HG03439 (cell line): ENCODE data around the gene AATF.

Source experiments
- ATAC-seq: cut with Tn5 transposase; IDR thresholded peaks from one replicate; pipeline ENCODE4 v1.9.1; 2021; ENCODE audit warnings: mild to moderate bottlenecking, moderate library complexity; ENCODE audit not compliant: unreplicated experiment

Gene AATF

DNA sequence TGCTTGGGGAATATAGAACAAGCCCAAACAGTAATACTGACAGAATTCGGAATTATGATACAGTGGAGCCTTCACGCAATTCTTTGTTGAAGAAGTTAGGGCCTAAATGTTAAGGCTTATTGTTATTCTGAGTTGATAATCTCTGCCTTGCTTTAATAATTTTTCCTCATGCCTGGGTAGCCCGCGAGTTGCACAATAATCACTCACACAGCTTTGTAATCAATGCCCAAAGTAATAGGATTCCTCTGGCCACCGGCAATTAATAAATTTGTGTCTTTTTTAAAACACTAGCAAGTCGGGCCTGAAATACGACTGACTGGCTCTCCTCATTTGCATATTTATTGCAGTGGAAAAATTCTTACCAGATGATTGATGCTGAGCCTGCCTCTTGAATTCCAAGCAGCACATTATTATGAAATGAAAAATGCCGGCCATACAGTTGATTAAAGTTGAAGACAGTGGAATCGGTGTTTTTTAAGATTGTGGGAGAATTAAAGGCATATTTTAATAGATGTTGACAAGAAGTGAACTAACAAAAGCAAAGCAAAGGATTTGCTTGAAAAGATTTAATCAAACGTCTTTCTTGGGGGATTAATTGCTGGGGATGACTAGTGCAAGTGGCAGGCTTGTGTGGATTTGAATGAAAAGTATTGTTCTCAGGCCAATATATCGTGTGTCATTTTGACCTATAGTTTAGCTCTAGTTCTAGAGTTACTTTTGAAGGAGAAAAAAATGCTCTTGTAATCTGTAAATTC lies 30.2 kb downstream of the AATF start:
- no peak for ATAC-seq

DNA sequence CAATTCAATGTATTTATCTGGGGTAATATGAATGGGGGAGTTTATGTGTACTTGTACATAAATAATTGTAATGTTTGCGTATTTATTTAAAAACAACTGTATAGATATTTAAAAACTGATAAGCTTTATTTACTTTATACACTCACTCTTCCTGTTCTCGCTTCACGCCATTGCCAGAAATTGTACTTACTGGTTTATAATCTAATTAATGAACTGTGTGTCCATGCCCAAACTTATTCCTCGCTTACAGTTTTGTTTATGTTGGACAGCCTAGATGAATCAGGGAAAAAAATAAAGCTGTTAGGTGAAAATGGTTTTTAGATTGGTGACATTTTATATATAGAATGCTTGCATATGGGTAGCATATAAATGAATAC lies 30.8 kb downstream of the AATF start:
- no peak for ATAC-seq

DNA sequence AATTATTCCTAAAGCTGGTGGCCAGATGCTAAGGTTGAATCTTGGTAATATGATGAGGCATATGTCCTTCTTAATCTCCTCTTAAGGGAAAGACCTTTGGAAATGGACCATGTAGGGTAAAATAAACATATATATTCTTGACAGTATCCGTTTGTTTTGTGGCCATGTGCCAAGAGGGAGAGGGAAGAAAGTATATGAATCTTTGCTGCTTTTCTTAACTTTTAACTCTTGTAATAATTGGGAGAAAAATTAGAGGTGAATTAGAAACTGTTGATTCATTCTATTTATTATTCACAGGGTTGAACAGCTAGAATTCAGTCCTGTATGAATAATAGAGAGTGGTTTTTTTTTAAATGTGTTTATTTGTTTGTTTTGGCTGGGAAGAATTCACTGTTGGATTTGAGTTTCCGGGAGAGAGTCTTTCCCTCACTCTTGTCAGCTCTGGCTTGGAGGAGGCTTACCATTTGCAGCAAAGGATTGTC lies 31.6 kb downstream of the AATF start:
- ATAC-seq: no peak

GRCh38 chr17:36983618-36984017 lies 34.9 kb downstream of the AATF start:
- no peak for ATAC-seq

DNA sequence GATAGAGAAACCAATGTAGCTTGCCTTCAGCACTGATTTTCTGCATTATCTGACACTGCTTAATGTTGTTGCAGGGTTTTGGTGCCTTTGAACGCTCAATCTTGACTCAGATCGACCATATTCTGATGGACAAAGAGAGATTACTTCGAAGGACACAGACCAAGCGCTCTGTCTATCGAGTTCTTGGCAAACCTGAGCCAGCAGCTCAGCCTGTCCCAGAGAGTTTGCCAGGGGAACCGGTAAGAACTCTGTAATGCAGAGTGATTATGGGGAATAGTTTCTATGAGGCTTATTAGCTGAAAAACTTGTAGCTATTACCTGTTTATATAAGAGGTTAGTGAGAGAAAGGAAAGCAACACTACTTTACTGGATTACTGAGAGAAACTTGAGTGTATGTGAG lies 40.4 kb downstream of the AATF start:
- ATAC-seq: no peak

GRCh38 chr17:36992701-36993100 lies 43.9 kb downstream of the AATF start:
- ATAC-seq: no peak

GRCh38 chr17:36993227-36993626 lies 44.5 kb downstream of the AATF start:
- no peak for ATAC-seq

- no peak for ATAC-seq
Observed at GRCh38 chr17:36994438-36994837, 45.7 kb downstream of the AATF start.

DNA sequence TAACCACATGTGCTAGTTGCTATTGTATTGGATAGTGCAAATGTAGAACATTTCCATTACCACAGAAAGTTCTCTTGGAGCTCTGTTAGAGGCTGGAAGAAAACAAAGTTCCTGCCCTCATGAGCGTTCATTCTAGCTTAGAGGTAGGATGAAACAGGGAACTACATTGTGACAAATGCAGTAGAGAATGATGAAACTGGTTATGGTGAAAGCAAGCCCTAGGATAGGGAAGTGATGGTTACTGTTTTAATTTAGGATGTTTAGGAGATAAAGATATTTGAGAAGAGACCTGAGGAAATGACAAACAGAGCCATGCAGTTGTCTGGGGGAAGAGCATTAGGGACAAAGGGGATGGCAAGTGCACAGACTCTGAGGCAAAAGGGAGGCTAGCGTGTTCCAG lies 50.7 kb downstream of the AATF start:
- no peak for ATAC-seq

DNA sequence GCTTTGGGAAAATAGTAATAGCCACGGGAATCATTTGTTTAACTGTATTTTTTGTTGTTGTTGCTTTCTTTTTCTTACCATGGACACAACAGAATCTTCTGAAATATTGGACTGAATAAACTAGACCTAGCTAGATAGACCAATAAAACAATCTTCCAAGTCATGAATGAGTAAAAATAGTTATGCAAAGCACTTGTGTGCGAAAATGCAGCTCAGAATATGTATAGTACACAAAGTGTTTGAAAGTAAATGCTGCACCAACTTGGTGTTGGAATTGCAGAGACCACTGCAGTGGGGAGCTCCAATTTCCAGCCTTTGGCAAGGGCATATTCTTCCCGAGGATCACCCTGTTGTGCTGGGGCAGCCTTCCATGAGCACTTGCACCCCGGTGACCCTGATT lies 68.0 kb downstream of the AATF start:
- ATAC-seq: no peak

GRCh38 chr17:37017404-37017803 lies 68.7 kb downstream of the AATF start:
- ATAC-seq: no peak

DNA sequence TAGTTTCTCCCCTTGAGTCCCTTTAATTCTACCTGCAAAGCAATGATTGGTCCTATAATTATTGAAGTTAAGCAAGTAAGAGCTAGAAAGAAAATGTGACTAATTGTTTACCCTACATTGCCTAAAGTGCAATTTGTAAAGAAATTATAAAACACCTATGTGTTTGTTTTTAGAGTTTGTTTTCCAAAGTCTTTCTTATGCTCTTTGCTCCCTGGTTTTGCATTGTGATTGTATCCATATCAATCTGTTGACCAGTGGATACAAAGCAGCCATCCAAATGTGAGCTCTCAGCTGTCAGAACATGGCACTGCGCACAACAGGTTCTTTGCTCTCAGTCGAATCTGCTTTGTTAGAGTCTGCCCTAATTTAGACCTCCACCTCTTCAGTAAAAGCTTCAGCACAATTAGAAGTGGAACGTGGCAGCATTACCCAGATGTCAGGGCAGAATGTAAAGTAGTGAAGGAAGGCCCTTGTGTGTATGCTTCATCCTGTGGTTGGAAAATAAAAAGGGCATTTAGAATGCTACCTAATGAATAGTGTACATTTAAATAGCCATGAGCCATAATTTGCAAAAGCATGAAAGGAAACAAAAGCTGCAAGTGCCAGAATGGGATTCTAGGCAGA lies 70.5 kb downstream of the AATF start:
- ATAC-seq: no peak

DNA sequence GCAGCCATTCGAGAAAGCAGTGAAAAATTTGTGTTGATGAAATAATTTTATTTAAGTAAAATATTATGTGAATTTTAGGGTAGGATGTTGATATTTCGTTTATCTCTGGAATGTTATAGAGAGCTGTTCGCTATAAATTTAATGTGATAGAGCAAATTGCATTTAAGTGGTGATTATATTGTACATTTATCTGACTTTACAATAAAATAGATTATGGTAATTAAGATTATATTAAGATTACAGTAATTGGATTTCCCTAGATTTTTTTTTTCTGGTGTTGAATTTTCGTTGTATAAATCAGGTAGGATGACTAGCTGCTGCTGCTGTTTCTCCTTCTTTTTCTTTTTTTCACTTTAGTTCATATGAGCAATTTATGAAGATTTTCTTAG lies 71.0 kb downstream of the AATF start:
- no peak for ATAC-seq

DNA sequence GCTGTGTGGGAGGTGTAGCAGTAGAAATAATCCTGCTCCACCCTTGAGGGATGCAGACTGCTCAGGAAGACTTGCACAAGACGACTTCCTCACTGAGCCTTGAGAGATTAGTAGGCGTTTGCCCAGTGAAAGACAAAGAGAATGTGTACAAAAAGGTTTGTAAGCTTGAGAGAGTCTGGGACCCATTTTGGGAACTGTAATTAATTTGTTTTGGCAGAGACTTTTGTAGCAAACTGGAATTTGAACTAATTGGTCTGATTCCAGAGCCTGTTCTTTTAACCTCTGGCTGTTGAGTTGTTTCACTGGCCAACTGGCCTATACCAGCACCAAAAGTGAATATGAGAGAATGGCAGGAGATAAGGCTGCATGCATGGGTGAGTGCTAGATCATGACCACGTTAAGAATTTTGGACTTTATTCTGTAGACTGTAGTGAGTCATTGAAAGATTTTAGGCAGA lies 75.5 kb downstream of the AATF start:
- no peak for ATAC-seq

DNA sequence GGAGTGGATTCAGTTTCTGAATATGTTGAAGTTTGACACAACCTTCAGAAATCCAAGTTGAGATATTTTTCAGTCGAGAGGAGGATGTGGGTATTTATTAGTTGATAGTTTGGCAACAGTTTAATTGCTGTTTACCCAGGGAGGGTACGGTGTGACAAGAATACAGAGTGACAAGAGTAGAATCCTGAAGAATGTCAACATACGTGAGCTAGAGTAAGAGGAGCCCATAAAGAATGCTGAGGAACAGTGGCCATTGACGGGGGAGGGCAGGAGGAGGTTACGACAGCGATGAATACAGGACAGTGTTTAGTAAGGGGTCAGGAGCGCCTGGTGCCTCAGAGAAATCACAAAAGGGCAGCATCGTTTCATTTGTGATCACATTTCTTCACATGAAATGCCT lies 76.5 kb downstream of the AATF start:
- ATAC-seq: no peak

DNA sequence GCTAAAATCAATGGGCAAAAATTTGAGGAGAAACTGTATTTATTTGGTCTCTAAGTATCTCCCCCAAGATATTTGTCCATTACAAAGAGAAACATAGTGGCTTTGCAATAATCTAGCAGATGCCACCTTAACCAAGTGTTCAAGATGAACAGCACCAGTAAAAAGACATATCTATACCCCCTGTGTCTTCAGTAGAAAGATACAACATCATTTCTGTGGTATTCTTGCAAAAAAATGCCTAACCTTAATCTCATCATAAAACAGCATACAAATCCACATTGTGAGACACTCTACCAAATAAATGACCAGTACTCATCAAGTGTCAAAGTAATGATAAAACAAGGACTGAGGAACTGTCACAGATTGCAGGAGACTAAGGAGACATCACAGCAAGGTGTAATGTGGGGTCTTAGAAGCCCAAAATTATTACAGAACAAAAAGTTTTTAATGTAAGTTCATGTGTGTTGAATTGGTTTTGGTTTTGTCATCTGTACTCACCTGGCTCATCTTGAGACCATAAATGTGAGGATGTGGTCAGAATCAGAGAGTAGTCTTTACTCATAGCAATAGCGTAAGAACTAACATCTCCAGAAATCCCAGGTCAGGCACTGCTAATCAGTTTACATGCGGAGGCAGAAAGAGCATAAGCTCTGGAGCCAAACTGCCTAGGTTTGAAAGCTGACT lies 77.2 kb downstream of the AATF start:
- no peak for ATAC-seq

GRCh38 chr17:37026531-37026869 lies 77.7 kb downstream of the AATF start:
- no peak for ATAC-seq

DNA sequence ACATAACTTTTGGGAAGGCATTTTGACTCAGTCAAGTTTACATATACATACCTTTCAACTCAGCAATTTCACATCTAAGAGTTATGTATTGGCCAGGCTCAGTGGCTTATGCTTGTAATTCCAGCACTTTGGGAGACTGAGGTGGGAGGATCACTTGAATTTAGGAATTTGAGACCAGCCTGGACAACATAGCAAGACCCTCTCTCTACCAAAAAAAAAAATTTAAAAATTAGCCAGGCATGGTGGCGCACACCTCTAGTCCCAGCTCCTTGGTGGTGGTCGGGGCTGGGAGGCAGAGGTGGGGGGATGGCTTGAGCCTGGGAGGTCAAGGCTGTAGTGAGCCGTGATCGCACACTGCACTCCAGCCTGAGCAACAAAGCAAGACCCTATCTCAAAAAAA lies 79.3 kb downstream of the AATF start:
- ATAC-seq: no peak

DNA sequence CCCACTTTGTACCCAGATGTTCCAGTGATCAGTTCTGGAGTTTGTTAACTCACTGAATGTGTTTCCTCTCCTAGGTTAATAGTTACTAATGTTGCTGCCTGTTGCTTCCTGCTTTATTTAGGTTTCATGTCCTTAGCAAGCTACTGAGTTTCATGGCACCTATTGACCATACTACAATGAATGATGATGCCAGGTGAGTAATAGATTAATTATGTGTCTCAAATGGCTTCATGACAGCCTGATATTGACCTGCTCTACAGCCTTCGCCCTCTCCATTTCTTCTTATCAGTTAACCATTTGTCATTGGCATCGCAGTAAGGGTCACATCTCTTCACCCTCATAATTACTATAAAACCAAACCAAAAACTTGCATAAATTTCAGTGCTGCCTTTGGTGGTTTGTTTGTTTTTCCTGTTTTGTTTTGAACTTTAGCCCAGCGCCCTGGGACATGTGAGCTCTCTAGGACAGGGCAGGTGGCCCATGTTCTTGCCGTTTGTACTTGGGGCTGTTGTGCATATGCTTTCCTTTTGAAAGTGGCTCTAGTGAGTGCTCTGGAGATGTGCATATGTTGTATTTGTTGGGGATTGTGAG lies 82.8 kb downstream of the AATF start:
- no peak for ATAC-seq

- ATAC-seq: no peak
Observed at GRCh38 chr17:37037590-37038155, 88.9 kb downstream of the AATF start.

GRCh38 chr17:37039269-37039668 lies 90.5 kb downstream of the AATF start:
- ATAC-seq: no peak
